ENCODE results near the gene TAMALIN.

DNA sequence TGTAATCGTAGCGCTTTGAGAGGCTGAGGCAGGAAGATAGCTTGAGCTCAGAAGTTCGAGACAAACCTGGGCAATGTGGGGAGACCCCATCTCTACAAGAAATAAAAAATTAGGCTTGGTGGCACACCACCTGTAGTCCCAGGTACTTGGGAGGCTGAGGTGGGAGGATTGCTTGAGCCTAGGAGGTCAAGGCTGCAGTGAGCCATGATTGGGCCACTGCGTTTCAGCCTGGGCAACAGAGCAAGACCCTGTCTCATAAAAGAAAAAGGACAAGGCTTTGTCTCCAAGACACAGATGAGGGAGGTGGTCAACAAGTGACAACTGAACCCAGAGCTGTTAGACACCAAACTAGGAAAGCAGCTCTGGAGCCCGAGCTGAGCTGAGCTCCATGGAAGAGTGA, 14.5 kb upstream of the TAMALIN start:
- TF ChIP-seq CTCF (IDR thresholded peaks at IDR 0.05) (no peak), POLR2A (IDR thresholded peaks at IDR 0.05) (no peak)

Data from adrenal gland (tissue), 5 donors.